ENCODE measurements around the gene HNRNPA3. TPM values are rescaled to one million over a fixed set of nuclear protein-coding genes. Genes with fewer than 3 reads are reported as not detected.

Gene HNRNPA3
- total and polyA plus RNA-seq, 2 donors (not counting 3 experiments of a cell fraction or from before 2014, with no cell fraction given) = 57.5 to 316 TPM

DNA sequence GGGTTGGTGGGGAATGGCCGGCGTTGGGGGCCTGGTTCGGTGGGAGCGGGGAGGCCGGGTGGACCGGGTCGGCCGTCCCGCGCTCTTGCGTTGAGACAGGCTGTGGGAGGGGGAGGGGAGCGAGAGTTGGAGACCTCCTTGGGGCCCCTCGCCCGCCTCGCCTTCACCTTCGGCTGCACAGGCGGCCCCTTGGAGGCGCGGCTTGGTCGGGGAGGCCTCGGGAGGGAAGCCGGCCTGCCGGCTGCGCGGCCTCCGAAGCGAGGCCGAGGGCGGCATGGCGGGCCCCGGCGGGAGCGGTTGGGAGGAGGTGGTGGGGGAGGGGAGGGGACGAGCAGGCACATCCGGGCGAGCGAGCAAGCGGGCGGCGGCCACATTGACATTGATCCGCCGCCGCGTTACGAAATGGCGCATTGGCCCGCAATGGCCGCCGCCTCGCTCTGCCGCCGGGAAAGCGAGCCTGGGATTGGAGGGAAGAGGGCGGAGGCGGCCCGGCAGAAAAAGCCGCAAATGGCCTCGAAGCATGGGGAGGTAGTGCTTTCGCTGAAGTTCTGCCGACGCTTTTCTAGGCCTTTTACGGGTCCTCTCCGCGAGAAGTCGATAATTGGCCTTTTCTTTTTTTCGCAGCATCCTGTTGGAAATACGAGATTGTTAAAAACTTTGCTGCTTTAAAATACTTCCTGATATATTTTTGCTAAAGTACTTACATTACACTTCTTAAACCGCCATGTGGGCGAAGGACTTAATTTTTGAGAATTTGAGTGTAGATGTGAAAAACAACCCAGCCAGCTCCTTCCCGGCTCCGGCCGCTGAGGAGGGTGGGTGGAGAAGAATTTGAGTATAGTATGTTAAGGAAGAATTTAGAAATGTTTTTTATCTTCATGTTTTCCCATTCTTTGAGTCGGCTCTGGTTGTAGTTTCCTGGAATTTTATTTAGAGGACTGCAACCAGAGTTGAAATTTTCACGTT is 580 bp downstream of the HNRNPA3 start:
- Histone ChIP-seq H3K4me1 (ENCODE audit: control insufficient read depth, extremely low read depth, insufficient read depth, low read length) (peaks cover 33% of the 10 kb centered on the region), H4K20me1 (replicated peaks; ENCODE audit: control insufficient read depth, extremely low read depth, insufficient read depth, low read length) (peaks cover 23% of the 10 kb centered on the region), H3K27me3 (ENCODE audit: control insufficient read depth in 2 of 2, insufficient read depth in 2 of 2, low read length in 2 of 2) (no peaks in the 10 kb centered on the region), H3K4me2 (ENCODE audit: insufficient read depth, low read length) (peak overlapping the region; percentile 100), H3K9me3 (replicated peaks; ENCODE audit: control insufficient read depth, insufficient read depth, low read length) (no peaks in the 10 kb centered on the region), H3K27ac (ENCODE audit: insufficient read depth, low read depth, low read length) (peak overlapping the region; percentile 100), H3K9ac (replicated peaks; ENCODE audit: extremely low read depth, insufficient read depth, low read length) (peak overlapping the region; percentile 100), H3K4me3 (replicated peaks in 1 of 3; ENCODE audit: insufficient read depth in 1 of 3, low read depth in 1 of 3, low read length in 3 of 3) (peak overlapping the region; percentile 99 to 100 (median 100)), H3K36me3 (ENCODE audit: control insufficient read depth in 2 of 2, extremely low read depth in 1 of 2, insufficient read depth in 2 of 2, low read length in 2 of 2) (peaks cover 5 to 26% of the 10 kb centered on the region in 2 experiments), H3K9me1 (replicated peaks; ENCODE audit: control insufficient read depth, extremely low read depth, insufficient read depth, low read length) (no peaks in the 10 kb centered on the region), H3K79me2 (ENCODE audit: control insufficient read depth, insufficient read depth, low read length) (peaks cover 61% of the 10 kb centered on the region), H2AFZ (ENCODE audit: low read depth, low read length) (no peak overlapping the region)
- no TSS peak for BruUV-seq (replicated peaks)
- TF ChIP-seq MYC (IDR thresholded peaks at IDR 0.05; ENCODE audit: low read depth, low read length) (peak; percentile 82), GATA2 (IDR thresholded peaks at IDR 0.05; ENCODE audit: insufficient read depth, insufficient read length, low read depth, low read length) (no peak), POLR2AphosphoS5 (IDR thresholded peaks at IDR 0.05; ENCODE audit: insufficient read depth, low read depth, low read length) (peak; percentile 44), EZH2 (IDR thresholded peaks at IDR 0.05; ENCODE audit: borderline replicate concordance, low read depth, low read length, severe bottlenecking) (no peak), JUN (IDR thresholded peaks at IDR 0.05; ENCODE audit: borderline replicate concordance, insufficient read depth, insufficient read length, low read depth) (no peak), POLR2A (IDR thresholded peaks at IDR 0.05; ENCODE audit: low read depth, low read length) (peak; percentile 26)
- TF ChIP-seq, protein P1, sequence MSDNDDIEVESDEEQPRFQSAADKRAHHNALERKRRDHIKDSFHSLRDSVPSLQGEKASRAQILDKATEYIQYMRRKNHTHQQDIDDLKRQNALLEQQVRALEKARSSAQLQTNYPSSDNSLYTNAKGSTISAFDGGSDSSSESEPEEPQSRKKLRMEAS (IDR thresholded peaks at IDR 0.05; ENCODE audit: insufficient read depth, insufficient read length) = peak; percentile 25
- intact Hi-C loops (cut with micrococcal nuclease) (loop anchor here (1.0 to 5.0 kb wide), 10 partner anchors 29 to 1082 kb away; no protein-coding TSS in a partner anchor), dilution Hi-C loops (cut with MboI; ENCODE audit: extremely low pct_ligation_motif_present, low sequenced_read_pairs) (no loop called here)
- ChIA-PET CTCF (interaction anchor here (0.6 to 5.0 kb wide), 5 partner anchors 11 to 50 kb away, joined by 3 to 44 read pairs (median 6); no protein-coding TSS in a partner anchor), POLR2A (interaction anchor here (1.7 kb wide), 1 partner anchor 51 kb away, joined by 12 read pairs; the partner anchor contains the start of gene NFE2L2)
- FAIRE-seq = peak; percentile 67
- DNase-seq (ENCODE audit: low read depth, low spot score) = peak; percentile 85

Measured in endothelial cell of umbilical vein (primary cell).